RWPE2 (cell line): Measurements from ENCODE around the gene PDE2A.
A peak's percentile ranks its signal among the peaks of the same experiment; 100 is the strongest.

Source experiments
- ATAC-seq: fragments of 200-7000 bp; cut with Tn5 transposase; 3 replicates; pipeline ENCODE4 v1.9.1; 2021; ENCODE audit warnings: low read depth
- DNase-seq: peaks from one replicate; pipeline ENCODE4 v3.0.0-alpha.2; 2020; ENCODE audit warnings: low spot score
- H3K27ac ChIP-seq: fragments of 450-650 bp; 2 replicates; pipeline ENCODE4 v1.5.1; 2017; ENCODE audit warnings: mild to moderate bottlenecking; ENCODE audit not compliant: poor library complexity, severe bottlenecking
- H3K27me3 ChIP-seq: fragments of 250-450 bp; sonication (Bioruptor Pico); 2 replicates; pipeline ENCODE4 v1.5.1; 2021; ENCODE audit warnings: mild to moderate bottlenecking, moderate library complexity; ENCODE audit not compliant: insufficient read depth, poor library complexity, severe bottlenecking
- H3K36me3 ChIP-seq: fragments of 250-450 bp; sonication (Bioruptor Pico); 2 replicates; pipeline ENCODE4 v1.5.1; 2020; ENCODE audit warnings: low read depth, mild to moderate bottlenecking, moderate library complexity
- H3K4me1 ChIP-seq: fragments of 250-450 bp; sonication (Bioruptor Pico); 2 replicates; pipeline ENCODE4 v1.5.1; 2021; ENCODE audit warnings: mild to moderate bottlenecking, moderate library complexity; ENCODE audit not compliant: insufficient read depth, poor library complexity, severe bottlenecking
- H3K4me3 ChIP-seq: fragments of 250-450 bp; sonication (Bioruptor Pico); 2 replicates; pipeline ENCODE4 v1.5.1; 2021; ENCODE audit warnings: mild to moderate bottlenecking, moderate library complexity; ENCODE audit not compliant: severe bottlenecking
- H3K9me3 ChIP-seq: fragments of 250-450 bp; sonication (Bioruptor Pico); 2 replicates; pipeline ENCODE4 v1.5.1; 2021; ENCODE audit warnings: mild to moderate bottlenecking, moderate library complexity; ENCODE audit not compliant: severe bottlenecking
- CTCF ChIP-seq: fragments of 450-650 bp; IDR thresholded peaks from one replicate; pipeline ENCODE4 v1.5.1; 2017; ENCODE audit warnings: mild to moderate bottlenecking, moderate library complexity; ENCODE audit not compliant: poor library complexity, severe bottlenecking

PDE2A gene

DNA sequence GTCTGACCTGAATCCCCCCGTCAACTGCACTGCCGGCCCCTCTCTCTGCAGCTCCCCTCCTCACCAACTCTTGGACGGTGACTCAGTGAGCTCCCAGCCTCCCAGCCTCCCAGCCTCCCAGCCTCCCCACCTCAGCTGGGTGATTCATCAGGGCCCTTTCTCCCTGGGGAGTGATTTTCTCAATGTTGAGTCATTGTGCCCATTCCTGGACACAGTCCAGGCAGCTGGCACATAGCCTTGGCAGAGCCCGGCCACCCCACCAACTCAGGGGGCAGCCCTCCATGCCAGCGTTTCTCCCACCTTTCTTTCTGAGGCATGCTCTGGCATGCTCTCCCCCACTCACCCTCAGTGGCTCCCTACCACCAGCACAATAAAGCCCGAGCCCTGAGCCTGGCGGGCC is 30.7 kb downstream of the PDE2A start:
- DNase-seq (no peak), ATAC-seq (peak; percentile 47)
- Histone ChIP-seq H3K27me3 (peaks cover 13% of the 10 kb centered on the region), H3K4me3 (peak overlapping the region; percentile 33), H3K4me1 (peaks cover 6% of the 10 kb centered on the region), H3K36me3 (no peaks in the 10 kb centered on the region), H3K27ac (no peak overlapping the region), H3K9me3 (no peaks in the 10 kb centered on the region)
- no peak for TF ChIP-seq CTCF

- DNase-seq (no peak), ATAC-seq (peak; percentile 51)
- Histone ChIP-seq H3K9me3 (no peaks in the 10 kb centered on the region), H3K4me1 (peaks cover 6% of the 10 kb centered on the region), H3K27me3 (peaks cover 13% of the 10 kb centered on the region), H3K36me3 (no peaks in the 10 kb centered on the region), H3K27ac (no peak overlapping the region), H3K4me3 (peak overlapping the region; percentile 33)
- peak; percentile 90 for TF ChIP-seq CTCF
Measured at GRCh38 chr11:72642884-72643522, 31.2 kb downstream of the PDE2A start.

DNA sequence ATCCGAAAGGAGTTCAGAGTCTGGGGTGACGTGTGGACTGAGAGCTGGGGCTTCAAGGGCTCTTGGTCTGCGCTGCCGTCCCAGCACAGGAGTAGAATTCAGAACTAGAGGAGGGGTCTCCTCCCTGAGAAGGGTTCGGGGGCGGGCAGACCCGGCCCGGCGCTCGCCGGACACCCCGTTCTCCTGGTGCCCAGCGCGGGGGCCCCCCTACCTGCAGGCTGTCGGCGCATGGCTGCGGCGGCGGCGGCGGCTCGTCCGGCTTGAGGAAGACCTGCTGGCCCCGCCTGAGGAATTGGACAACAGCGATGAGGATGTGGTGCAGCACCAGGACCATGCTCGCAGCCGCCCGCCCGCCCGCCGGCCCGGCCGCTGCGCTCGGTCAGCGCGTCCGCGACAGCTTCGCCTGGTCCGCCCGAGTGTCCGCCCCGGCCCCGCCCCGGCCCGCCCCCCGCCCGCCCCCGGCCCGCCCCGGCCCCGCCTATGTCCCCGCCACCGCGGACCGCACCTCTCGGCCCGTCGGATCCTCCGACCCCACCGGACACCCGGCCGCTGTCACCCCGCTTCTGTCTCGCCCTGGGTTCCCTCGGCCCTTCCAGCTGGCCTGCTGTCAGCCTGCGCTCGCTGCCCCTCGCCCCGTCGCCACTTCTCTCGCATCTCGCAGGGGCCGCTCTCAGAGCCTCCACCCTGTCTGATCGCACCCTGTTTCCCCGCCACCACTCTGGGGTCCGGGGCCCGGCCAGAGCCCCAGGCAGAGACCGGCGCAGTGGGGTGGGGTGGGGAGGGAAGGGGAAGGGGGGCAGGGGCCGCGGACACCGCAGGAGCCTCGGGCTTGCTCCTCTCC is 32.0 kb downstream of the PDE2A start:
- no peak for TF ChIP-seq CTCF
- Histone ChIP-seq H3K36me3 (no peaks in the 10 kb centered on the region), H3K27ac (no peak overlapping the region), H3K4me3 (peak overlapping the region; percentile 33), H3K9me3 (no peaks in the 10 kb centered on the region), H3K4me1 (peaks cover 6% of the 10 kb centered on the region), H3K27me3 (peaks cover 13% of the 10 kb centered on the region)
- peak; percentile 42 for ATAC-seq
- DNase-seq = no peak

DNA sequence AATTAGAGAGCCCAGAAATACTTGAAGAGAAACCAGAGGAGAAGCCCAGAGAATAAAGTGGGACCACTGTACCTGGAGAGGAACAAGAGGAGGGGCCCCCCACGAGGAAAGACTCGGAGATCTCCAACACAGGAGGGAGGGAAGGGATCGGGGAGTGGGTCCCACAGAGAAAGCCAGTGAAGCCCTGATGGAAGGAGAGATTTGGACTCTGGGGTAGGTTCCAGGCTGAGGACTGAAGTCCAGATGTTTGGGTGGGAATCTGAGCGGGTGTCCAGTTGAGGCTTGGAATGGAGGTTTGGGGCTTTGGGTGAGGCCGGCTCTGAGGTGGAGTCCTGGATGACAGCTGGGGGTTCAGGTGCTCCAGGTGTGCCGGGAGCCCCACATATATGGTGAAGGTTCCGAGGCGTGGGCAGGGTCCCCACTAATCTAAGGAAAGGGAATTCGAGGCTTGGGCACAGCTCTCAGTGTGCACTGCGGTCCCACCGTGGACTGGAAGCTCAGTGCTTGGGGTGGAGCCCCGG is 32.6 kb downstream of the PDE2A start:
- no peak for TF ChIP-seq CTCF
- ATAC-seq (no peak), DNase-seq (no peak)
- Histone ChIP-seq H3K4me3 (peak overlapping the region; percentile 33), H3K4me1 (peaks cover 6% of the 10 kb centered on the region), H3K27ac (no peak overlapping the region), H3K9me3 (no peaks in the 10 kb centered on the region), H3K36me3 (no peaks in the 10 kb centered on the region), H3K27me3 (peaks cover 13% of the 10 kb centered on the region)
